Gastroesophageal sphincter (tissue), 3 donors: Measurements from ENCODE around the gene CCDC172.

Source experiments
- EP300 ChIP-seq: sonication (generic); formaldehyde crosslinking; IDR thresholded peaks from one replicate; pipeline ENCODE4 v1.6.1; 2017; ENCODE audit warnings: antibody characterized with exemption, mild to moderate bottlenecking
- POLR2A ChIP-seq, 2 donors: fragments of 450-650 bp; IDR thresholded peaks; one replicate each; pipeline ENCODE4 v1.6.1; 2017; ENCODE audit warnings: antibody characterized with exemption in 2 of 2, mild to moderate bottlenecking in 2 of 2, moderate library complexity in 1 of 2
- POLR2AphosphoS5 ChIP-seq: sonication (generic); formaldehyde crosslinking; IDR thresholded peaks from one replicate; pipeline ENCODE4 v1.6.1; 2017; ENCODE audit warnings: antibody characterized with exemption
- TF ChIP-seq, protein P1 (sequence below), 4 experiments: fragments of 200-600 bp in 2 of 4; fragments of 450-650 bp in 2 of 4; sonication (generic) in 1 of 4; IDR thresholded peaks; one replicate each; pipeline ENCODE4 v1.5.1; 2017 to 2019; ENCODE audit warnings: antibody characterized with exemption in 4 of 4, mild to moderate bottlenecking in 2 of 4, moderate library complexity in 2 of 4

DNA sequence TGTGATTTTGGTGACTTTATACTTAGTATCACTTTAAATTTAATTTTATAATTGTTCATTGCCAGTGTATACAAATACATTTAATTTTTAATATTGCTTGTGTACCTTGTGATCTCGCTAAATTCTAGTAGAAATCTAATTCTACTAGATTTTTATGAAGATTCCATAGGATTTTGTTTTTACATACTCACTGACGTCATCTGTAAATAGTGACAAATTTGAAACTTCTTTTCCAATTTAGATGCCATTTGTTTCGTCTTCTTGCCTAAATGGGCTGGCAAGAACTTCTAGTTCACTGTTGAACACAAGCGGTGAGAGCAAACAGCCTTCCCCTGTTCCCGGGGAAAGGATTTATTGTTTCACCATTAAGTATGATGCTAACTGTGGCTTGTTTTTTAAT, 86.1 kb downstream of the CCDC172 start:
- TF ChIP-seq POLR2A (IDR thresholded peaks at IDR 0.05), result no peak
- TF ChIP-seq, protein P1, sequence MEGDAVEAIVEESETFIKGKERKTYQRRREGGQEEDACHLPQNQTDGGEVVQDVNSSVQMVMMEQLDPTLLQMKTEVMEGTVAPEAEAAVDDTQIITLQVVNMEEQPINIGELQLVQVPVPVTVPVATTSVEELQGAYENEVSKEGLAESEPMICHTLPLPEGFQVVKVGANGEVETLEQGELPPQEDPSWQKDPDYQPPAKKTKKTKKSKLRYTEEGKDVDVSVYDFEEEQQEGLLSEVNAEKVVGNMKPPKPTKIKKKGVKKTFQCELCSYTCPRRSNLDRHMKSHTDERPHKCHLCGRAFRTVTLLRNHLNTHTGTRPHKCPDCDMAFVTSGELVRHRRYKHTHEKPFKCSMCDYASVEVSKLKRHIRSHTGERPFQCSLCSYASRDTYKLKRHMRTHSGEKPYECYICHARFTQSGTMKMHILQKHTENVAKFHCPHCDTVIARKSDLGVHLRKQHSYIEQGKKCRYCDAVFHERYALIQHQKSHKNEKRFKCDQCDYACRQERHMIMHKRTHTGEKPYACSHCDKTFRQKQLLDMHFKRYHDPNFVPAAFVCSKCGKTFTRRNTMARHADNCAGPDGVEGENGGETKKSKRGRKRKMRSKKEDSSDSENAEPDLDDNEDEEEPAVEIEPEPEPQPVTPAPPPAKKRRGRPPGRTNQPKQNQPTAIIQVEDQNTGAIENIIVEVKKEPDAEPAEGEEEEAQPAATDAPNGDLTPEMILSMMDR (IDR thresholded peaks at IDR 0.05), result no peak
- TF ChIP-seq POLR2AphosphoS5, result no peak
- no peak for TF ChIP-seq EP300
